Measurements from ENCODE around the gene NFYB.
"Not testable (repeated sequence)": the region's sequence is repeated elsewhere in the genome, so short reads cannot be mapped to it uniquely, and the experiment has no call there.

NFYB gene

GRCh38 chr12:104137902-104138796, at the start of gene NFYB:
Gene NFYB, minus strand, starts transcription at chr12:104138210. Its CDS starts 2,757 bp downstream, at chr12:104135453.
- DNase-seq, result peak; percentile 93

GRCh38 chr12:104187446-104188155, 49.6 kb upstream of the NFYB start:
- DNase-seq, result no peak

GRCh38 chr12:104183443-104183842, 45.4 kb upstream of the NFYB start:
- no peak for DNase-seq

- DNase-seq, result no peak
These were observed 44.8 kb upstream of the NFYB start for GRCh38 chr12:104182621-104183378.

- DNase-seq, result no peak
These were observed 44.1 kb upstream of the NFYB start for GRCh38 chr12:104182144-104182543.

- DNase-seq, result no peak
These were observed 43.3 kb upstream of the NFYB start for GRCh38 chr12:104181313-104181712.

GRCh38 chr12:104180374-104180773, 42.4 kb upstream of the NFYB start:
- no peak for DNase-seq

GRCh38 chr12:104177663-104178501, 39.9 kb upstream of the NFYB start:
- no peak for DNase-seq

GRCh38 chr12:104177336-104177662, 39.3 kb upstream of the NFYB start:
- no peak for DNase-seq

GRCh38 chr12:104175726-104176247, 37.8 kb upstream of the NFYB start:
- no peak for DNase-seq

GRCh38 chr12:104173804-104174203, 35.8 kb upstream of the NFYB start:
- not testable (repeated sequence) for DNase-seq

- DNase-seq, result no peak
These were observed 34.5 kb upstream of the NFYB start for GRCh38 chr12:104172570-104172947.

GRCh38 chr12:104171785-104172569, 34.0 kb upstream of the NFYB start:
- no peak for DNase-seq

GRCh38 chr12:104168596-104168995, 30.6 kb upstream of the NFYB start:
- DNase-seq, result no peak

GRCh38 chr12:104167519-104168458, 29.8 kb upstream of the NFYB start:
- no peak for DNase-seq

- no peak for DNase-seq
These were observed 28.5 kb upstream of the NFYB start for GRCh38 chr12:104166465-104166864.

GRCh38 chr12:104165801-104166200, 27.8 kb upstream of the NFYB start:
- no peak for DNase-seq

- DNase-seq, result no peak
These were observed 26.6 kb upstream of the NFYB start for GRCh38 chr12:104164634-104165033.

GRCh38 chr12:104163631-104164030, 25.6 kb upstream of the NFYB start:
- DNase-seq, result no peak

GRCh38 chr12:104163028-104163427, 25.0 kb upstream of the NFYB start:
- not testable (repeated sequence) for DNase-seq

All from GDM1 (cell line).